HEK293 (cell line): Measurements from ENCODE around the gene MYH14.

Source experiments
- BCL11B ChIP-seq: fragments of 450-650 bp; formaldehyde crosslinking; IDR thresholded peaks from 2 replicates; pipeline ENCODE4 v1.5.1; 2016; ENCODE audit warnings: low read depth, missing biosample characterization, missing genetic modification characterization
- GLI2 ChIP-seq: fragments of 450-650 bp; formaldehyde crosslinking; IDR thresholded peaks from 2 replicates; pipeline ENCODE4; 2017; ENCODE audit warnings: missing biosample characterization, missing genetic modification characterization, low read depth, borderline replicate concordance
- HOXD13 ChIP-seq: sonication (generic); formaldehyde crosslinking; IDR thresholded peaks from 2 replicates; pipeline ENCODE4 v1.8.0; 2022; ENCODE audit warnings: missing genetic modification reagents, borderline replicate concordance
- KLF10 ChIP-seq: fragments of 450-650 bp; IDR thresholded peaks from 2 replicates; pipeline ENCODE4 v1.5.1; 2018; ENCODE audit warnings: missing biosample characterization, mild to moderate bottlenecking, missing genetic modification characterization
- KLF7 ChIP-seq: fragments of 450-650 bp; formaldehyde crosslinking; IDR thresholded peaks from 2 replicates; pipeline ENCODE4 v1.5.1; 2016; ENCODE audit warnings: missing biosample characterization, missing genetic modification characterization, borderline replicate concordance
- REPIN1 ChIP-seq: fragments of 450-650 bp; formaldehyde crosslinking; IDR thresholded peaks from 2 replicates; pipeline ENCODE4 v1.5.1; 2017; ENCODE audit warnings: missing biosample characterization, missing genetic modification characterization, low read depth
- TRIM28 ChIP-seq: IDR thresholded peaks from 2 replicates; pipeline ENCODE4 v1.6.1; 2011; ENCODE audit warnings: low read length, control low read depth, borderline replicate concordance
- WT1 ChIP-seq: fragments of 450-650 bp; formaldehyde crosslinking; IDR thresholded peaks from 2 replicates; pipeline ENCODE4 v1.5.1; 2016; ENCODE audit warnings: missing biosample characterization, missing genetic modification characterization
- ZNF16 ChIP-seq: fragments of 450-650 bp; formaldehyde crosslinking; IDR thresholded peaks from 2 replicates; pipeline ENCODE4 v1.5.1; 2016; ENCODE audit warnings: low read depth, missing biosample characterization, missing genetic modification characterization
- ZNF23 ChIP-seq: fragments of 450-650 bp; formaldehyde crosslinking; IDR thresholded peaks from 2 replicates; pipeline ENCODE4 v1.5.1; 2016; ENCODE audit warnings: missing biosample characterization, missing genetic modification characterization, borderline replicate concordance
- ZNF239 ChIP-seq: fragments of 450-650 bp; formaldehyde crosslinking; IDR thresholded peaks from 2 replicates; pipeline ENCODE4 v1.5.1; 2016; ENCODE audit warnings: missing biosample characterization, missing genetic modification characterization
- ZNF248 ChIP-seq: fragments of 450-650 bp; formaldehyde crosslinking; IDR thresholded peaks from 2 replicates; pipeline ENCODE4 v1.5.1; 2017; ENCODE audit warnings: missing biosample characterization, missing genetic modification characterization
- ZNF350 ChIP-seq: fragments of 450-650 bp; formaldehyde crosslinking; IDR thresholded peaks from 2 replicates; pipeline ENCODE4 v1.5.0; 2017; ENCODE audit warnings: missing biosample characterization, mild to moderate bottlenecking, missing genetic modification characterization
- ZNF529 ChIP-seq: fragments of 450-650 bp; formaldehyde crosslinking; IDR thresholded peaks from 2 replicates; pipeline ENCODE4 v1.5.1; 2017; ENCODE audit warnings: missing genetic modification characterization, missing biosample characterization; ENCODE audit not compliant: insufficient replicate concordance
- ZNF558 ChIP-seq: fragments of 450-650 bp; formaldehyde crosslinking; IDR thresholded peaks from 2 replicates; pipeline ENCODE4 v1.5.1; 2016; ENCODE audit warnings: missing biosample characterization, missing genetic modification characterization
- ZNF629 ChIP-seq: fragments of 450-650 bp; formaldehyde crosslinking; IDR thresholded peaks from 2 replicates; pipeline ENCODE4 v1.5.1; 2017; ENCODE audit warnings: missing biosample characterization, missing genetic modification characterization
- ZNF654 ChIP-seq: fragments of 450-650 bp; formaldehyde crosslinking; IDR thresholded peaks from 2 replicates; pipeline ENCODE4 v1.5.1; 2016; ENCODE audit warnings: low read depth, missing biosample characterization, missing genetic modification characterization
- ZNF670 ChIP-seq: fragments of 450-650 bp; formaldehyde crosslinking; IDR thresholded peaks from 2 replicates; pipeline ENCODE4 v1.5.1; 2016; ENCODE audit warnings: missing biosample characterization, missing genetic modification characterization, low read depth
- ZNF776 ChIP-seq: fragments of 450-650 bp; formaldehyde crosslinking; IDR thresholded peaks from 2 replicates; pipeline ENCODE4 v1.5.0; 2017; ENCODE audit warnings: missing biosample characterization, missing genetic modification characterization, borderline replicate concordance
- ZNF837 ChIP-seq: fragments of 450-650 bp; formaldehyde crosslinking; IDR thresholded peaks from 2 replicates; pipeline ENCODE4 v1.5.1; 2016; ENCODE audit warnings: missing biosample characterization, missing genetic modification characterization
- TF ChIP-seq, protein P1 (sequence below): IDR thresholded peaks from 2 replicates; pipeline ENCODE4 v1.6.1; 2011; ENCODE audit warnings: mild to moderate bottlenecking, low read depth, low read length, borderline replicate concordance
- TF ChIP-seq, protein P2 (sequence below): fragments of 450-650 bp; IDR thresholded peaks from 2 replicates; pipeline ENCODE4 v1.5.1; 2018; ENCODE audit warnings: missing biosample characterization, missing genetic modification characterization
- TF ChIP-seq, protein P3 (sequence below): fragments of 450-650 bp; formaldehyde crosslinking; IDR thresholded peaks from 2 replicates; pipeline ENCODE4 v1.5.1; 2017; ENCODE audit warnings: missing biosample characterization, mild to moderate bottlenecking, missing genetic modification characterization, moderate library complexity
- TF ChIP-seq, protein P4 (sequence below): fragments of 450-650 bp; formaldehyde crosslinking; IDR thresholded peaks from 2 replicates; pipeline ENCODE4 v1.5.1; 2016; ENCODE audit warnings: missing biosample characterization, missing genetic modification characterization, borderline replicate concordance
- TF ChIP-seq, protein P5 (sequence below): fragments of 450-650 bp; formaldehyde crosslinking; IDR thresholded peaks from 2 replicates; pipeline ENCODE4; 2016; ENCODE audit warnings: missing biosample characterization, missing genetic modification characterization
- TF ChIP-seq, protein P6 (sequence below): fragments of 450-650 bp; formaldehyde crosslinking; IDR thresholded peaks from 2 replicates; pipeline ENCODE4 v1.5.1; 2016; ENCODE audit warnings: missing biosample characterization, missing genetic modification characterization

The MYH14 gene

DNA sequence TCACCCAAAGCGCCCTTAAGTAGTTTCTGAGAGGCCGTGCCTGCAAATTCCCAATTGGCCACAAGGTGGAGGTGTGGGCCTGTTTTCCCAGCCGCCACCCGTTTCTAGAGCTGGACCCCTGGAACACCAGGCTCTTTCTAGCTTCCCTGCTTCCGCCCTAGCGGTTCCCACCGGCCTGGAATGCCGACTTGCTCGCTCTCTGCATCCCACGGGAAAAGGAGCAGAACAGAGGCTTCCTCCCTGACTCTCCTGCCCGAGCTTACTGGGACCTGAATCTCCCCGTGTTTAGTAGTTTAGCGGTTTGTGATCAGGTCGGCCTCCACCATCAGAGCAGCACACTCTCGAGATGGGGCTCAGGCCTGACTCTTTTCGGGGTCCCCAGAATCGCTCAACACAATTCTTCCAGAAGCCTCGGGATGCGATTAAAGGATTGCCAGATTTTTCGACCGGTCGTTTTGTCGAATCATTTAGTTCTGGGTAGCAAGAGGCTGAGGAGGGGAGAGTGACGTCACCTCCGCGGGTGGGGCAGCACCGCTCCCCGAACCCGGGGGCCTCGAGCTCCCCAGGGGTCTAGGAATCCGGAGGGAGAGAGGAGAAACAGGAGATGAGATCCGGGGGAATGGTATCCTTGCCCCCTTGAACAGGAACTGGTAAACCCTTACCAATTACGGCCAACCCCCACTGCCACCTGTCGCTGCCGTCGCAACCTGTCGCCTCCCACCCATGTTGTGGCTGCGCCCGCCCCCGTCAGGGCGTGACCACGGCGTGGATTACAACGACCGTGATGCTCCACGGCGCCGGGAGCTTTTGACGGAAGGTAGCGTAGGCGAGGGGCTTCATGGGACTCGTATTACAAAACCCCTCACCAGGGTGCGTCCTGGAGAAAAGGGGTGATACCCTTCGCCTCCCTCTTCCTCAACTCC is 154.0 kb downstream of the MYH14 start (continued):
- TF ChIP-seq, protein P1, sequence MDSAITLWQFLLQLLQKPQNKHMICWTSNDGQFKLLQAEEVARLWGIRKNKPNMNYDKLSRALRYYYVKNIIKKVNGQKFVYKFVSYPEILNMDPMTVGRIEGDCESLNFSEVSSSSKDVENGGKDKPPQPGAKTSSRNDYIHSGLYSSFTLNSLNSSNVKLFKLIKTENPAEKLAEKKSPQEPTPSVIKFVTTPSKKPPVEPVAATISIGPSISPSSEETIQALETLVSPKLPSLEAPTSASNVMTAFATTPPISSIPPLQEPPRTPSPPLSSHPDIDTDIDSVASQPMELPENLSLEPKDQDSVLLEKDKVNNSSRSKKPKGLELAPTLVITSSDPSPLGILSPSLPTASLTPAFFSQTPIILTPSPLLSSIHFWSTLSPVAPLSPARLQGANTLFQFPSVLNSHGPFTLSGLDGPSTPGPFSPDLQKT, result no peak
- TF ChIP-seq, protein P2, sequence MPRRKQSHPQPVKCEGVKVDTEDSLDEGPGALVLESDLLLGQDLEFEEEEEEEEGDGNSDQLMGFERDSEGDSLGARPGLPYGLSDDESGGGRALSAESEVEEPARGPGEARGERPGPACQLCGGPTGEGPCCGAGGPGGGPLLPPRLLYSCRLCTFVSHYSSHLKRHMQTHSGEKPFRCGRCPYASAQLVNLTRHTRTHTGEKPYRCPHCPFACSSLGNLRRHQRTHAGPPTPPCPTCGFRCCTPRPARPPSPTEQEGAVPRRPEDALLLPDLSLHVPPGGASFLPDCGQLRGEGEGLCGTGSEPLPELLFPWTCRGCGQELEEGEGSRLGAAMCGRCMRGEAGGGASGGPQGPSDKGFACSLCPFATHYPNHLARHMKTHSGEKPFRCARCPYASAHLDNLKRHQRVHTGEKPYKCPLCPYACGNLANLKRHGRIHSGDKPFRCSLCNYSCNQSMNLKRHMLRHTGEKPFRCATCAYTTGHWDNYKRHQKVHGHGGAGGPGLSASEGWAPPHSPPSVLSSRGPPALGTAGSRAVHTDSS, result no peak
- TF ChIP-seq, protein P3, sequence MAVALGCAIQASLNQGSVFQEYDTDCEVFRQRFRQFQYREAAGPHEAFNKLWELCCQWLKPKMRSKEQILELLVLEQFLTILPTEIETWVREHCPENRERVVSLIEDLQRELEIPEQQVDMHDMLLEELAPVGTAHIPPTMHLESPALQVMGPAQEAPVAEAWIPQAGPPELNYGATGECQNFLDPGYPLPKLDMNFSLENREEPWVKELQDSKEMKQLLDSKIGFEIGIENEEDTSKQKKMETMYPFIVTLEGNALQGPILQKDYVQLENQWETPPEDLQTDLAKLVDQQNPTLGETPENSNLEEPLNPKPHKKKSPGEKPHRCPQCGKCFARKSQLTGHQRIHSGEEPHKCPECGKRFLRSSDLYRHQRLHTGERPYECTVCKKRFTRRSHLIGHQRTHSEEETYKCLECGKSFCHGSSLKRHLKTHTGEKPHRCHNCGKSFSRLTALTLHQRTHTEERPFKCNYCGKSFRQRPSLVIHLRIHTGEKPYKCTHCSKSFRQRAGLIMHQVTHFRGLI (tag by site-specific recombination), result no peak
- no peak for TF ChIP-seq ZNF16 (tag by site-specific recombination)
- TF ChIP-seq WT1 (tag by site-specific recombination), result no peak
- TF ChIP-seq ZNF776 (tag by site-specific recombination), result no peak
- no peak for TF ChIP-seq ZNF670
- no peak for TF ChIP-seq GLI2 (tag by site-specific recombination)
- TF ChIP-seq, protein P4, sequence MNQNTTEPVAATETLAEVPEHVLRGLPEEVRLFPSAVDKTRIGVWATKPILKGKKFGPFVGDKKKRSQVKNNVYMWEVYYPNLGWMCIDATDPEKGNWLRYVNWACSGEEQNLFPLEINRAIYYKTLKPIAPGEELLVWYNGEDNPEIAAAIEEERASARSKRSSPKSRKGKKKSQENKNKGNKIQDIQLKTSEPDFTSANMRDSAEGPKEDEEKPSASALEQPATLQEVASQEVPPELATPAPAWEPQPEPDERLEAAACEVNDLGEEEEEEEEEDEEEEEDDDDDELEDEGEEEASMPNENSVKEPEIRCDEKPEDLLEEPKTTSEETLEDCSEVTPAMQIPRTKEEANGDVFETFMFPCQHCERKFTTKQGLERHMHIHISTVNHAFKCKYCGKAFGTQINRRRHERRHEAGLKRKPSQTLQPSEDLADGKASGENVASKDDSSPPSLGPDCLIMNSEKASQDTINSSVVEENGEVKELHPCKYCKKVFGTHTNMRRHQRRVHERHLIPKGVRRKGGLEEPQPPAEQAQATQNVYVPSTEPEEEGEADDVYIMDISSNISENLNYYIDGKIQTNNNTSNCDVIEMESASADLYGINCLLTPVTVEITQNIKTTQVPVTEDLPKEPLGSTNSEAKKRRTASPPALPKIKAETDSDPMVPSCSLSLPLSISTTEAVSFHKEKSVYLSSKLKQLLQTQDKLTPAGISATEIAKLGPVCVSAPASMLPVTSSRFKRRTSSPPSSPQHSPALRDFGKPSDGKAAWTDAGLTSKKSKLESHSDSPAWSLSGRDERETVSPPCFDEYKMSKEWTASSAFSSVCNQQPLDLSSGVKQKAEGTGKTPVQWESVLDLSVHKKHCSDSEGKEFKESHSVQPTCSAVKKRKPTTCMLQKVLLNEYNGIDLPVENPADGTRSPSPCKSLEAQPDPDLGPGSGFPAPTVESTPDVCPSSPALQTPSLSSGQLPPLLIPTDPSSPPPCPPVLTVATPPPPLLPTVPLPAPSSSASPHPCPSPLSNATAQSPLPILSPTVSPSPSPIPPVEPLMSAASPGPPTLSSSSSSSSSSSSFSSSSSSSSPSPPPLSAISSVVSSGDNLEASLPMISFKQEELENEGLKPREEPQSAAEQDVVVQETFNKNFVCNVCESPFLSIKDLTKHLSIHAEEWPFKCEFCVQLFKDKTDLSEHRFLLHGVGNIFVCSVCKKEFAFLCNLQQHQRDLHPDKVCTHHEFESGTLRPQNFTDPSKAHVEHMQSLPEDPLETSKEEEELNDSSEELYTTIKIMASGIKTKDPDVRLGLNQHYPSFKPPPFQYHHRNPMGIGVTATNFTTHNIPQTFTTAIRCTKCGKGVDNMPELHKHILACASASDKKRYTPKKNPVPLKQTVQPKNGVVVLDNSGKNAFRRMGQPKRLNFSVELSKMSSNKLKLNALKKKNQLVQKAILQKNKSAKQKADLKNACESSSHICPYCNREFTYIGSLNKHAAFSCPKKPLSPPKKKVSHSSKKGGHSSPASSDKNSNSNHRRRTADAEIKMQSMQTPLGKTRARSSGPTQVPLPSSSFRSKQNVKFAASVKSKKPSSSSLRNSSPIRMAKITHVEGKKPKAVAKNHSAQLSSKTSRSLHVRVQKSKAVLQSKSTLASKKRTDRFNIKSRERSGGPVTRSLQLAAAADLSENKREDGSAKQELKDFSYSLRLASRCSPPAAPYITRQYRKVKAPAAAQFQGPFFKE, result no peak
- no peak for TF ChIP-seq ZNF248
- no peak for TF ChIP-seq ZNF529 (tag by site-specific recombination)
- no peak for TF ChIP-seq ZNF23 (tag by site-specific recombination)
- no peak for TF ChIP-seq ZNF239
- TF ChIP-seq ZNF350 (tag by site-specific recombination), result no peak
- TF ChIP-seq ZNF654 (tag by site-specific recombination), result peak; percentile 71
- no peak for TF ChIP-seq TRIM28
- TF ChIP-seq, protein P5, sequence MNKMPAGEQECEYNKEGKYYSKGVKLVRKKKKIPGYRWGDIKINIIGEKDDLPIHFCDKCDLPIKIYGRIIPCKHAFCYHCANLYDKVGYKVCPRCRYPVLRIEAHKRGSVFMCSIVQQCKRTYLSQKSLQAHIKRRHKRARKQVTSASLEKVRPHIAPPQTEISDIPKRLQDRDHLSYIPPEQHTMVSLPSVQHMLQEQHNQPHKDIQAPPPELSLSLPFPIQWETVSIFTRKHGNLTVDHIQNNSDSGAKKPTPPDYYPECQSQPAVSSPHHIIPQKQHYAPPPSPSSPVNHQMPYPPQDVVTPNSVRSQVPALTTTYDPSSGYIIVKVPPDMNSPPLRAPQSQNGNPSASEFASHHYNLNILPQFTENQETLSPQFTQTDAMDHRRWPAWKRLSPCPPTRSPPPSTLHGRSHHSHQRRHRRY (tag by site-specific recombination), result no peak
- no peak for TF ChIP-seq REPIN1 (tag by site-specific recombination)
- no peak for TF ChIP-seq HOXD13 (CRISPR knock-in tag)
- no peak for TF ChIP-seq ZNF558
- TF ChIP-seq KLF7 (tag by site-specific recombination), result no peak
- TF ChIP-seq BCL11B, result no peak
- no peak for TF ChIP-seq KLF10 (tag by site-specific recombination)
- TF ChIP-seq ZNF837 (tag by site-specific recombination), result no peak
- TF ChIP-seq, protein P6, sequence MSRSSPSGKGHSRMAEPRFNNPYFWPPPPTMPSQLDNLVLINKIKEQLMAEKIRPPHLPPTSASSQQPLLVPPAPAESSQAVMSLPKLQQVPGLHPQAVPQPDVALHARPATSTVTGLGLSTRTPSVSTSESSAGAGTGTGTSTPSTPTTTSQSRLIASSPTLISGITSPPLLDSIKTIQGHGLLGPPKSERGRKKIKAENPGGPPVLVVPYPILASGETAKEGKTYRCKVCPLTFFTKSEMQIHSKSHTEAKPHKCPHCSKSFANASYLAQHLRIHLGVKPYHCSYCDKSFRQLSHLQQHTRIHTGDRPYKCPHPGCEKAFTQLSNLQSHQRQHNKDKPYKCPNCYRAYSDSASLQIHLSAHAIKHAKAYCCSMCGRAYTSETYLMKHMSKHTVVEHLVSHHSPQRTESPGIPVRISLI (tag by site-specific recombination), result no peak
- peak; percentile 28; the same call in 1 of the 2 replicates for TF ChIP-seq ZNF629
